ENCODE results near the gene RAP2C.

- no peak for TF ChIP-seq CTCF (IDR thresholded peaks at IDR 0.05 in 4 of 5, conservative IDR thresholded peaks at IDR 0.05 in 1 of 5)
- peak; percentile 62 to 69 for TF ChIP-seq POLR2A (IDR thresholded peaks at IDR 0.05)
Observed at GRCh38 chrX:132218100-132218812, 991 bp downstream of the RAP2C start.
